T-helper 2 cell treated with Interferon-gamma antibody and Interleukin-4, amounts not matched to agents 100 ng/mL and 5 ng/mL, for 36 hours (primary cell): Measurements from ENCODE around the gene SEMA3C. TPM values are rescaled to one million over a fixed set of nuclear protein-coding genes. Genes with fewer than 3 reads are reported as not detected.

Source experiments
- intact Hi-C: fragments of 100-400 bp; cut with micrococcal nuclease; formaldehyde crosslinking; loops from one replicate; pipeline ENCODE4 v1.15.1; 2023
- total RNA-seq: library from RNA; stranded (reverse); gene quantifications from 2 replicates; pipeline ENCODE4 v1.2.3, GENCODE V29; 2022

Gene SEMA3C
- total RNA-seq, 1 donor from 2014 or later: not detected

- intact Hi-C loops: no loop called here
Observed at GRCh38 chr7:80827239-80827633, 91.6 kb downstream of the SEMA3C start.

GRCh38 chr7:80826520-80827238 is 92.2 kb downstream of the SEMA3C start:
- intact Hi-C loops: no loop called here

- intact Hi-C loops: no loop called here
Observed at GRCh38 chr7:80825499-80825898, 93.4 kb downstream of the SEMA3C start.

GRCh38 chr7:80824253-80824652 is 94.6 kb downstream of the SEMA3C start:
- intact Hi-C loops: no loop called here

GRCh38 chr7:80823057-80823456 is 95.8 kb downstream of the SEMA3C start:
- intact Hi-C loops: no loop called here

- intact Hi-C loops: no loop called here
Observed at GRCh38 chr7:80821771-80822319, 97.0 kb downstream of the SEMA3C start.

GRCh38 chr7:80819503-80819902 is 99.3 kb downstream of the SEMA3C start:
- intact Hi-C loops: no loop called here

GRCh38 chr7:80818181-80818580 is 100.7 kb downstream of the SEMA3C start:
- intact Hi-C loops: no loop called here

GRCh38 chr7:80816806-80817205 is 102.0 kb downstream of the SEMA3C start:
- intact Hi-C loops: no loop called here

GRCh38 chr7:80815733-80816132 is 103.1 kb downstream of the SEMA3C start:
- intact Hi-C loops: no loop called here

GRCh38 chr7:80809545-80809944 is 109.3 kb downstream of the SEMA3C start:
- intact Hi-C loops: no loop called here

GRCh38 chr7:80807166-80807900 is 111.5 kb downstream of the SEMA3C start:
- intact Hi-C loops: no loop called here

GRCh38 chr7:80806663-80807062 is 112.2 kb downstream of the SEMA3C start:
- intact Hi-C loops: no loop called here

- intact Hi-C loops: no loop called here
Observed at GRCh38 chr7:80804589-80804988, 114.3 kb downstream of the SEMA3C start.

- intact Hi-C loops: no loop called here
Observed at GRCh38 chr7:80802527-80802926, 116.3 kb downstream of the SEMA3C start.

GRCh38 chr7:80794631-80795573 is 123.9 kb downstream of the SEMA3C start:
- intact Hi-C loops: no loop called here

GRCh38 chr7:80791509-80791929 is 127.3 kb downstream of the SEMA3C start:
- intact Hi-C loops: no loop called here

- intact Hi-C loops: no loop called here
Observed at GRCh38 chr7:80790877-80791276, 128.0 kb downstream of the SEMA3C start.

- intact Hi-C loops: no loop called here
Observed at GRCh38 chr7:80787721-80788120, 131.1 kb downstream of the SEMA3C start.

- intact Hi-C loops: no loop called here
Observed at GRCh38 chr7:80785961-80786536, 132.8 kb downstream of the SEMA3C start.

- intact Hi-C loops: no loop called here
Observed at GRCh38 chr7:80785276-80785675, 133.6 kb downstream of the SEMA3C start.
